ENCODE data around the gene TOM1L2.

GRCh38 chr17:17922070-17922614 lies 50.1 kb downstream of the TOM1L2 start:
- TF ChIP-seq CTCF (IDR thresholded peaks at IDR 0.05; ENCODE audit: insufficient read depth, low read length), result no peak
- no peak for TF ChIP-seq POLR2AphosphoS5 (IDR thresholded peaks at IDR 0.05; ENCODE audit: low read depth)
- TF ChIP-seq REST (IDR thresholded peaks at IDR 0.05; ENCODE audit: insufficient replicate concordance, low read depth), result no peak
